ENCODE results near the gene TOP2B. TPM values are rescaled to one million over a fixed set of nuclear protein-coding genes. Genes with fewer than 3 reads are reported as not detected.
A peak's percentile ranks its signal among the peaks of the same experiment; 100 is the strongest.

Gene TOP2B
- total RNA-seq, 1 experiment from 2014 or later, result 106 TPM

DNA sequence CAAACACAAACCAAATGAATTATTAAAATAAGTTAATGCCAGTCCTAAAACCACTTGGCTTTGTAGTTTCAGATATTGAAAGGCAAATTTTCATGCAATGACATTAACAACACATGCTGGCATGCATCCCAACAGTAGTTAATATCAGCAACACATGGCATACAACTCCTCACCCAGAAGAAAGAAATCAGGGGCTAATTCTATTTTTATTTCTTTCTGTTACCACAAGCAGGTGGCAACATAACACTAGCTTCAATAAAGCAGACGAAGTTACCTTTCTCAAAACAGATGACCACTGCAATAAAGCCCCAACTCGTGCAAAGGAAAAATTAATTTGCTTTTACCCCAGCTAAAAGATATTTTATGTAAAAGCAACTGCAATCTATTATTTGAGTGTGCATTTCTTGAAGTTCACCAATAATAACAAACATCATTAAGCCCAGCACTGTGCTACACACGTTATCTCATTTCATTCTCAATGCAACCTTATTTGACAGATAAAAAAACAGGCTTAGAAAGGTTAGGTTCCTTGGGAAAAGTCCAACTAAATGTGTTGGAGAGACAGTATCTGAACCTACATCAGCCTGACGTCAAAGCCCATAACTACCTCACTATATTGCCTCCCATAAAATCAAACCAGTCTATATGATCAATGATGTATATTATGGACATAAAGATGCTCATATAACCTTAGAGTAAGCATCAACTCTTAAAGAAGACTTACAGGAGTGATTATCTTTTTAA is 2.8 kb downstream of the TOP2B start:
- no peak for DNase-seq

DNA sequence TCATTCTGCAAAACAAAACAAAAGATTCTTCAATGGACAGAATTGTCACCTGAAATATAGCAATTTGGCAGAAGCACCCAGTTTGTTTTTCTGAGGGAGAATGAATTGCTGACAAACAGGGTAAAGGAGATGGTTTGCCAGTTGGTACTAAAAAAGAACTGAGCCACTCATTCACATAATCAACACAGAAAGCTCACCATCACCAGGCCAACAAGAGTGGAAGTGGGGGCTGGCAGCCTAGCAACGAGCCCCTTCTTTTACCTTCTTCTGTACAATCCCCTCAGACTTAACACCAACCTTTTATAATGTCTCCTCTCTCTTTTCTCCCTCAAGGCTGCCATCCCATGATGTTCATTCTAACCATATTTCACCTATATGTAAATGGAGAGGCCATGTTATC is 5.9 kb downstream of the TOP2B start:
- TF ChIP-seq, protein P1, sequence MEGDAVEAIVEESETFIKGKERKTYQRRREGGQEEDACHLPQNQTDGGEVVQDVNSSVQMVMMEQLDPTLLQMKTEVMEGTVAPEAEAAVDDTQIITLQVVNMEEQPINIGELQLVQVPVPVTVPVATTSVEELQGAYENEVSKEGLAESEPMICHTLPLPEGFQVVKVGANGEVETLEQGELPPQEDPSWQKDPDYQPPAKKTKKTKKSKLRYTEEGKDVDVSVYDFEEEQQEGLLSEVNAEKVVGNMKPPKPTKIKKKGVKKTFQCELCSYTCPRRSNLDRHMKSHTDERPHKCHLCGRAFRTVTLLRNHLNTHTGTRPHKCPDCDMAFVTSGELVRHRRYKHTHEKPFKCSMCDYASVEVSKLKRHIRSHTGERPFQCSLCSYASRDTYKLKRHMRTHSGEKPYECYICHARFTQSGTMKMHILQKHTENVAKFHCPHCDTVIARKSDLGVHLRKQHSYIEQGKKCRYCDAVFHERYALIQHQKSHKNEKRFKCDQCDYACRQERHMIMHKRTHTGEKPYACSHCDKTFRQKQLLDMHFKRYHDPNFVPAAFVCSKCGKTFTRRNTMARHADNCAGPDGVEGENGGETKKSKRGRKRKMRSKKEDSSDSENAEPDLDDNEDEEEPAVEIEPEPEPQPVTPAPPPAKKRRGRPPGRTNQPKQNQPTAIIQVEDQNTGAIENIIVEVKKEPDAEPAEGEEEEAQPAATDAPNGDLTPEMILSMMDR (conservative IDR thresholded peaks at IDR 0.05), result no peak
- no peak for TF ChIP-seq EZH2 (IDR thresholded peaks at IDR 0.05; ENCODE audit: low read depth)
- DNase-seq, result no peak
- intact Hi-C loops (cut with micrococcal nuclease; ENCODE audit: unreplicated experiment), result no loop called here
- H3K9me3 ChIP-seq (ENCODE audit: insufficient read depth, low read depth), result no peaks in the 10 kb centered on the region
- H3F3A ChIP-seq (ENCODE audit: insufficient read depth, low read depth), result peaks cover 5% of the 10 kb centered on the region; the same call in 1 of the 2 replicates
- H4K20me1 ChIP-seq (ENCODE audit: insufficient read depth), result peaks cover 34% of the 10 kb centered on the region
- ChIA-PET CTCF (no interaction called here), POLR2A (ENCODE audit: unreplicated experiment) (no interaction called here)
- no peak overlapping the region for H3K27ac ChIP-seq
- H3K79me2 ChIP-seq (ENCODE audit: low read depth), result peaks cover 90% of the 10 kb centered on the region
- no peaks in the 10 kb centered on the region for H3K9me2 ChIP-seq (ENCODE audit: insufficient read depth)
- H2AFZ ChIP-seq, result no peak overlapping the region
- H3K36me3 ChIP-seq (ENCODE audit: low read depth), result no peaks in the 10 kb centered on the region
- no TSS peak for BruUV-seq (replicated peaks)
- H3K4me3 ChIP-seq, result no peak overlapping the region
- H3K4me1 ChIP-seq (replicated peaks; ENCODE audit: insufficient read depth), result peaks cover 17% of the 10 kb centered on the region
- no peaks in the 10 kb centered on the region for H3K27me3 ChIP-seq (ENCODE audit: insufficient read depth, low read depth)
- H3K4me2 ChIP-seq, result no peak overlapping the region

More for the DNA sequence above, 2.8 kb downstream of the TOP2B start:
- H3K9me3 ChIP-seq (ENCODE audit: insufficient read depth, low read depth), result no peaks in the 10 kb centered on the region
- H3K4me1 ChIP-seq (replicated peaks; ENCODE audit: insufficient read depth), result peaks cover 17% of the 10 kb centered on the region
- peaks cover 27% of the 10 kb centered on the region for H4K20me1 ChIP-seq (ENCODE audit: insufficient read depth)
- no peaks in the 10 kb centered on the region for H3K9me2 ChIP-seq (ENCODE audit: insufficient read depth)
- no peak overlapping the region for H2AFZ ChIP-seq
- intact Hi-C loops (cut with micrococcal nuclease; ENCODE audit: unreplicated experiment), result loop anchor here (5.0 kb wide), 1 partner anchor 55 kb away; no protein-coding TSS in a partner anchor
- no peak overlapping the region for H3K27ac ChIP-seq
- no TSS peak for BruUV-seq (replicated peaks)
- TF ChIP-seq, protein P1 (conservative IDR thresholded peaks at IDR 0.05), result no peak
- TF ChIP-seq EZH2 (IDR thresholded peaks at IDR 0.05; ENCODE audit: low read depth), result no peak
- ChIA-PET POLR2A (ENCODE audit: unreplicated experiment) (no interaction called here), CTCF (interaction anchor here (0.5 kb wide), 1 partner anchor 13 kb away, joined by 3 read pairs; no protein-coding TSS in a partner anchor)
- H3F3A ChIP-seq (ENCODE audit: insufficient read depth, low read depth), result peaks cover 5% of the 10 kb centered on the region; the same call in 1 of the 2 replicates
- peak overlapping the region; percentile 98 for H3K4me2 ChIP-seq
- no peaks in the 10 kb centered on the region for H3K27me3 ChIP-seq (ENCODE audit: insufficient read depth, low read depth)
- H3K4me3 ChIP-seq, result peak overlapping the region; percentile 89; the same call in 1 of the 2 replicates
- no peaks in the 10 kb centered on the region for H3K36me3 ChIP-seq (ENCODE audit: low read depth)
- peaks cover 63% of the 10 kb centered on the region for H3K79me2 ChIP-seq (ENCODE audit: low read depth)

DNA sequence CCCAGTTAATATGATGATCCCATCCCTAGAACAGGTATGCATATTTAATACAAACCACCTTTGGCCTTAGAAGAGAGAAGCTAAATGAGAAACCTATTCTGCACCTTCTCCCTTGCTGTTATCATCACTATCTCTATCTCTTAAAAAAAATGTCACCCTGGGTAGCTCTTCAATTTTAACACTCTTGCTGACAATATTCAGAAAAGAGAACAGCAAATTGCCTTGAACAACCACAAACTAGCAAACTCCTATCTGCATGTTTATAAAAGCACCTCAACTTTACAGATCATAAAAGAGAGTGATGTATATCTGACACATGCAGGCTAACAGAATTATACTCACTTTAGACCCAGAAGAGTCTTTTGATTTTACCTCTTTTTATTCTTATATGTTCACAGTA is 7.4 kb downstream of the TOP2B start:
- H3K4me3 ChIP-seq, result no peak overlapping the region
- H3F3A ChIP-seq (ENCODE audit: insufficient read depth, low read depth), result no peaks in the 10 kb centered on the region
- intact Hi-C loops (cut with micrococcal nuclease; ENCODE audit: unreplicated experiment), result no loop called here
- ChIA-PET POLR2A (ENCODE audit: unreplicated experiment) (no interaction called here), CTCF (interaction anchor here (0.7 kb wide), 1 partner anchor 209 kb away, joined by 3 read pairs; no protein-coding TSS in a partner anchor)
- no peaks in the 10 kb centered on the region for H3K9me2 ChIP-seq (ENCODE audit: insufficient read depth)
- BruUV-seq (replicated peaks), result no TSS peak
- H3K4me1 ChIP-seq (replicated peaks; ENCODE audit: insufficient read depth), result peaks cover 12% of the 10 kb centered on the region
- H3K27ac ChIP-seq, result no peak overlapping the region
- no peak overlapping the region for H2AFZ ChIP-seq
- no peaks in the 10 kb centered on the region for H3K36me3 ChIP-seq (ENCODE audit: low read depth)
- H3K4me2 ChIP-seq, result no peak overlapping the region
- no peak for DNase-seq
- peaks cover 33% of the 10 kb centered on the region for H4K20me1 ChIP-seq (ENCODE audit: insufficient read depth)
- no peaks in the 10 kb centered on the region for H3K9me3 ChIP-seq (ENCODE audit: insufficient read depth, low read depth)
- no peaks in the 10 kb centered on the region for H3K27me3 ChIP-seq (ENCODE audit: insufficient read depth, low read depth)
- no peak for TF ChIP-seq EZH2 (IDR thresholded peaks at IDR 0.05; ENCODE audit: low read depth)
- TF ChIP-seq, protein P1 (conservative IDR thresholded peaks at IDR 0.05), result no peak
- H3K79me2 ChIP-seq (ENCODE audit: low read depth), result peaks cover 90% of the 10 kb centered on the region
